Lower lobe of right lung (tissue), 2 donors: Measurements from ENCODE around the gene SMIM1. TPM values are rescaled to one million over a fixed set of nuclear protein-coding genes. Genes with fewer than 3 reads are reported as not detected.
"Not testable (repeated sequence)": the region's sequence is repeated elsewhere in the genome, so short reads cannot be mapped to it uniquely, and the experiment has no call there.

ENCODE experiments used
- ATAC-seq, 2 donors: fragments of 200-7000 bp; cut with Tn5 transposase; one replicate each; pipeline ENCODE4 v1.9.1; 2020 to 2022; ENCODE audit warnings: mild to moderate bottlenecking in 2 of 2, moderate library complexity in 2 of 2
- DNase-seq: peaks from one replicate; pipeline ENCODE4 v3.0.0-alpha.2; 2020
- H3K27ac ChIP-seq: fragments of 200-600 bp; one replicate; pipeline ENCODE4 v1.8.0; 2022
- H3K27me3 ChIP-seq: fragments of 200-600 bp; one replicate; pipeline ENCODE4 v1.8.0; 2022; ENCODE audit warnings: low read depth
- H3K36me3 ChIP-seq: fragments of 200-600 bp; one replicate; pipeline ENCODE4 v1.8.0; 2022; ENCODE audit warnings: mild to moderate bottlenecking
- H3K4me1 ChIP-seq: fragments of 200-600 bp; one replicate; pipeline ENCODE4 v1.8.0; 2022
- H3K4me3 ChIP-seq: fragments of 200-600 bp; one replicate; pipeline ENCODE4 v1.8.0; 2022; ENCODE audit warnings: mild to moderate bottlenecking
- H3K9me3 ChIP-seq: fragments of 200-600 bp; one replicate; pipeline ENCODE4 v1.8.0; 2022
- CTCF ChIP-seq: fragments of 200-600 bp; IDR thresholded peaks from one replicate; pipeline ENCODE4 v1.8.0; 2022; ENCODE audit warnings: antibody characterized with exemption, mild to moderate bottlenecking
- intact Hi-C: fragments of 100-400 bp; cut with DNase I; formaldehyde crosslinking; loops from one replicate; pipeline ENCODE4 v1.11.0; 2022
- total RNA-seq: library from RNA; stranded (reverse); fragmentation: NEBNext Ultra II Directional; extraction: Animal tissue kit (Norgen Biotek cat#: 25700); gene quantifications from one replicate; pipeline ENCODE4 v1.2.1, GENCODE V29; 2021
- donor health status: DM: no; HTN: yes; CAD: no; lungs with severe emphysema.

SMIM1 gene
- total RNA-seq, 1 donor from 2014 or later, result 8.5 TPM

- DNase-seq, result no peak
- H3K4me3 ChIP-seq, result no peak overlapping the region
- ATAC-seq, result no peak
- no peaks in the 10 kb centered on the region for H3K9me3 ChIP-seq
- no peak overlapping the region for H3K27ac ChIP-seq
- H3K36me3 ChIP-seq, result no peaks in the 10 kb centered on the region
- intact Hi-C loops, result no loop called here
- TF ChIP-seq CTCF, result no peak
- H3K4me1 ChIP-seq, result no peaks in the 10 kb centered on the region
- H3K27me3 ChIP-seq, result no peaks in the 10 kb centered on the region
Observed at GRCh38 chr1:3807769-3808168, 35.2 kb downstream of the SMIM1 start.

DNA sequence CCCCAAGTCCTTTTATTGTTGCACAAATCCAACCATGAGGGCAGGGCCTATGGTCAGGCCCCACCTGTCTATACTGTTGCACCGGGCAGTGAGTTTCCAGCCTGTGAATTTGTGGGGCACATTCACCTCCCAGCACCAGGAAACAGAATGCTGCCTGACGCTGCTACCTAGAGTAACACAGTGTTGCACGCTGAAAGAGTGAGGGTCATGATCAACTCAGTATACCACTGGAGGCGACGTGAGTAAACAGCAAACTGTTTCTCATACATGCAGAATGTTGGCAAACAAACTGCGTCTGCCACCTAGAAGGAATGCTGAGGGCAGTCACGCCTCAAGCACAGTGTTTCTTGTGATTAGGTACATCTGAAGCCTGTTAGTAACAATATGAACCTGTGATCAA lies 37.1 kb downstream of the SMIM1 start:
- ATAC-seq (no peak), DNase-seq (no peak)
- intact Hi-C loops, result no loop called here
- Histone ChIP-seq H3K4me3 (no peak overlapping the region), H3K4me1 (no peaks in the 10 kb centered on the region), H3K27me3 (no peaks in the 10 kb centered on the region), H3K27ac (no peak overlapping the region), H3K36me3 (peaks cover 11% of the 10 kb centered on the region), H3K9me3 (no peaks in the 10 kb centered on the region)
- TF ChIP-seq CTCF, result no peak

DNA sequence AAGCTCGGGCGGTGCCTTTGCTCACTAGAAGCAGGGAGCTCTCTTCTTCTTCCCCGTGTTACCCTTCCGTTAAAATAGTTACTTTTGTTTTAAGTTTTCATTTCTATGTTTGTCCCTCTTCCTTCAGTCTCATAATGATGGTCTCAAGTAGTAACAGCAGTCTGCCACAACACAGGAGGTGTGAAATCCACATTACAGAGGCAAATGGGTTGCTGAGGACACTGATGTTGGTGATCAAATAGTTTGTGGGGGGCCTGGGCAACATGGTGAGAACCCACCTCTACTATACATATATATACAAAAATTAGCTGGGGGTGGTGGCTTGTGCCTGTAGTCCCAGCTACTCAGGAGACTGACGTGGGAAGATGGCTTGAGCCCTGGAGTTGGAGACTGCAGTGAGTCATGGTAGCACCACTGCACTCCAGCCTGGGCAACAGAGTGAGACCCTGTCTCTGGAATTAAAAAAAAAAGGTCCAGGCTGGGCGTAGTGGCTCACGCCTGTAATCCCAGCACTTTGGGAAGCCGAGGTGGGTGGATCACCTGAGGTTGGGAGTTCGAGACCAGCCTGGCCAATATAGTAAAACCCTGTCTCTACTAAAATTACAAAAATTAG lies 37.7 kb downstream of the SMIM1 start:
- ATAC-seq, intact Hi-C loops: not testable (repeated sequence)

DNA sequence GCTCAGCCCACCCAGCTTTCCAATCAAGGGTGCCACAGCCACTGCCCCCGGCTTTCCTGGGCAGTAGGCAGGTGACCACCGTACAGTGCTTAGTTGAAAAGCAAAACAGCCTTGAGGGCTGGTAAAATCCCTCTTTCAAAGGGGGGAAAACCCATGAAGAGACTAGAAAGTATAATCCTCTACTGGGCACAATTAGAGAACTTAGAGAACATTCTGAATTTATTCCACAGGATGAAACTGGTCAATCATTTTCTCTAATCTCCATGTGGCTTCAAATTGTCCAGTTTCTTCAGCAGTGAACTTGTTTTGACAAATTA lies 39.0 kb downstream of the SMIM1 start:
- ATAC-seq, result no peak
- intact Hi-C loops, result no loop called here
- no peak for TF ChIP-seq CTCF
- Histone ChIP-seq H3K4me3 (no peak overlapping the region), H3K27me3 (no peaks in the 10 kb centered on the region), H3K36me3 (peaks cover 27% of the 10 kb centered on the region), H3K27ac (no peak overlapping the region), H3K4me1 (no peaks in the 10 kb centered on the region), H3K9me3 (no peaks in the 10 kb centered on the region)
- DNase-seq, result no peak

More for the DNA sequence above, 37.7 kb downstream of the SMIM1 start:
- H3K36me3 ChIP-seq, result peaks cover 17% of the 10 kb centered on the region
- not testable (repeated sequence) for H3K4me3 ChIP-seq, H3K9me3 ChIP-seq, H3K27me3 ChIP-seq, DNase-seq, H3K27ac ChIP-seq, H3K4me1 ChIP-seq

GRCh38 chr1:3814065-3814464 lies 41.5 kb downstream of the SMIM1 start:
- ATAC-seq (no peak), DNase-seq (peak; percentile 15)
- Histone ChIP-seq H3K4me1 (no peaks in the 10 kb centered on the region), H3K36me3 (peaks cover 31% of the 10 kb centered on the region), H3K27ac (no peak overlapping the region), H3K9me3 (no peaks in the 10 kb centered on the region), H3K27me3 (no peaks in the 10 kb centered on the region), H3K4me3 (no peak overlapping the region)
- no peak for TF ChIP-seq CTCF
- intact Hi-C loops, result no loop called here

DNA sequence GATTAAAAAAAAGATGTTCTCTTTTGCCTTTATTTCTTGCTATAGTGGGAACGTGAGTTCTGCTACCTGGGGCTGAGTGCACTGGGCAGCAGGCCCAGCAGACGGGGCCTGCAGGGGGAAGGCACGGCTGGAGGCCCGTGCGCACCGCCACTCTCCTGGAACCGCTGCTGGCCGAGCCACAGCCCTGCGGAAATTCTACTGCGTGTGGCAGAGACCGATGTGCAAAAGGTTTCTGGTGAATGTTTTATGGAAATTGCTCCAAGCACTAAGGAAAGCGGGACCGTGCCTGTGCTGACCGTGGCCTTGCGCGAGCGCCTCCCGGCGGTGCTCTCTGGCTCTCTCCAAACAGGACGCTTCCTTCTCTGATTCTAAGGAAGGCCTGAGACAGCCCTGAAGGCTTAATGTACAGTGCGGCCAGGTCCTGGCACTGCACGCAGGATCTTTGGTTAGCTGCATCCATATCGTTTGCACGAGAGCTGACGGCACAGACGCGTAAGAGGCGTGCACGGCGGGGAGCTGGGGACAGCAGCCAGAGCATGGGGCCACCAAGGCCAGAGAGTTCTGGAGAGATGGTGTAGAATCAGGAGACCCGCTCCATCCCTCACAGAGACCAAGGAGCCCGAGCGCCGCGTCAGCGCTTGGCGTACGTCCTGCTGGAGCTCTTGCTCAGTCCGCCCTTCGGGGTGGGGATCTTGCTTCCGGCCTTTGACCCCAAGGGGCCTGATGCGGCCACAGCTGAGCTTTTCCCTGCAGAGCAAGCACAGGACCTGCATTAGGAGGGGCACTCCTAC lies 42.4 kb downstream of the SMIM1 start:
- ATAC-seq (no peak), DNase-seq (peak; percentile 33)
- no peak for TF ChIP-seq CTCF

More for the DNA sequence above, 42.4 kb downstream of the SMIM1 start:
- Histone ChIP-seq H3K9me3 (no peaks in the 10 kb centered on the region), H3K4me1 (no peaks in the 10 kb centered on the region), H3K27me3 (no peaks in the 10 kb centered on the region), H3K36me3 (peaks cover 40% of the 10 kb centered on the region), H3K27ac (no peak overlapping the region), H3K4me3 (no peak overlapping the region)
- intact Hi-C loops, result no loop called here
